ENCODE results near the gene ULBP1. TPM values are rescaled to one million over a fixed set of nuclear protein-coding genes. Genes with fewer than 3 reads are reported as not detected.
"Not testable (repeated sequence)": the region's sequence is repeated elsewhere in the genome, so short reads cannot be mapped to it uniquely, and the experiment has no call there.

ULBP1 gene
- total and polyA plus RNA-seq, 12 donors = 0.07 to 0.46 (median 0.23) TPM

- Histone ChIP-seq H3K36me3 (no peaks in the 10 kb centered on the region), H3K27me3 (peaks cover 16 to 99% (median 96%) of the 10 kb centered on the region in 7 donors), H3K27ac (no peak overlapping the region), H3K4me3 (no peak overlapping the region), H3K4me1 (peaks cover 5 to 14% (median 11%) of the 10 kb centered on the region in 9 donors), H3K9me3 (no peaks in the 10 kb centered on the region)
- TF ChIP-seq CTCF (IDR thresholded peaks at IDR 0.05) = no peak
- ATAC-seq = no peak
- no peak for DNase-seq
- WGBS, 2 donors = 57% methylated on average over 4 of the region's 4 CpGs
- intact Hi-C loops (cut with DNase I) = loop anchor here in 6 of 10 donors (2.0 to 10.0 kb wide), 3 partner anchors 72 to 400 kb away; no protein-coding TSS in a partner anchor
These were observed 28.5 kb upstream of the ULBP1 start for GRCh38 chr6:149935246-149935645.

GRCh38 chr6:149935668-149936067 is 28.1 kb upstream of the ULBP1 start:
- 22 to 54% methylated on average over 2 of the region's 2 CpGs for WGBS, 2 donors
- ATAC-seq (no peak), DNase-seq (no peak)
- peaks cover 5 to 14% (median 11%) of the 10 kb centered on the region in 9 donors for H3K4me1 ChIP-seq
- peaks cover 16 to 99% (median 96%) of the 10 kb centered on the region in 7 donors for H3K27me3 ChIP-seq
- H3K36me3 ChIP-seq = no peaks in the 10 kb centered on the region
- H3K4me3 ChIP-seq = no peak overlapping the region
- no peak overlapping the region for H3K27ac ChIP-seq
- intact Hi-C loops (cut with DNase I) = loop anchor here in 6 of 10 donors (2.0 to 10.0 kb wide), 3 partner anchors 72 to 399 kb away; no protein-coding TSS in a partner anchor
- no peaks in the 10 kb centered on the region for H3K9me3 ChIP-seq
- no peak for TF ChIP-seq CTCF (IDR thresholded peaks at IDR 0.05)

- intact Hi-C loops (cut with DNase I) = loop anchor here in 3 of 10 donors (5.0 to 10.0 kb wide), 2 partner anchors 71 to 398 kb away; no protein-coding TSS in a partner anchor
- no peak for TF ChIP-seq CTCF (IDR thresholded peaks at IDR 0.05)
- H3K27me3 ChIP-seq = peaks cover 16 to 99% (median 92%) of the 10 kb centered on the region in 7 donors
These were observed 27.0 kb upstream of the ULBP1 start for GRCh38 chr6:149936743-149937142.

GRCh38 chr6:149938013-149938570 is 25.7 kb upstream of the ULBP1 start:
- peaks cover 5 to 31% (median 24%) of the 10 kb centered on the region in 9 donors for H3K4me1 ChIP-seq
- intact Hi-C loops (cut with DNase I) = loop anchor here in 3 of 10 donors (5.0 to 10.0 kb wide), 2 partner anchors 69 to 397 kb away; no protein-coding TSS in a partner anchor
- not testable (repeated sequence) for H3K9me3 ChIP-seq, ATAC-seq, H3K27ac ChIP-seq, H3K36me3 ChIP-seq, DNase-seq
- peaks cover 16 to 95% (median 81%) of the 10 kb centered on the region in 7 donors for H3K27me3 ChIP-seq
- 2 to 3% methylated on average over 15 of the region's 20 CpGs for WGBS, 2 donors
- peak in 1 of 9 donors; percentile 22 for TF ChIP-seq CTCF (IDR thresholded peaks at IDR 0.05)
- H3K4me3 ChIP-seq = peak overlapping the region in 9 of 10 donors; percentile 22 to 62 (median 47)

More at GRCh38 chr6:149936743-149937142, 27.0 kb upstream of the ULBP1 start:
- H3K36me3 ChIP-seq = no peaks in the 10 kb centered on the region
- H3K27ac ChIP-seq = no peak overlapping the region
- DNase-seq (no peak), ATAC-seq (no peak)
- no peaks in the 10 kb centered on the region for H3K9me3 ChIP-seq
- peaks cover 5 to 23% (median 19%) of the 10 kb centered on the region in 9 donors for H3K4me1 ChIP-seq
- no peak overlapping the region for H3K4me3 ChIP-seq
- 34 to 54% methylated on average over 2 of the region's 2 CpGs for WGBS, 2 donors

Measured in heart right ventricle (tissue), 16 donors.